Ovary (tissue), 9 donors: Measurements from ENCODE around the gene PRDX5. TPM values are rescaled to one million over a fixed set of nuclear protein-coding genes. Genes with fewer than 3 reads are reported as not detected.

Experiments
- DNase-seq, 5 donors: peaks; one replicate each; pipeline ENCODE4 v3.0.0-alpha.2; 2019 to 2020
- H3K27ac ChIP-seq, 2 donors: fragments of 200-600 bp; one replicate each; pipeline versions ENCODE4 v1.5.1 to v1.8.0; 2019 to 2022
- H3K27me3 ChIP-seq: fragments of 200-600 bp; one replicate; pipeline ENCODE4 v1.8.0; 2022
- H3K36me3 ChIP-seq: fragments of 200-600 bp; sonication (generic); one replicate; pipeline ENCODE4 v1.5.1; 2019
- H3K4me1 ChIP-seq: one replicate; pipeline ENCODE4 v1.8.1; 2013; ENCODE audit warnings: mild to moderate bottlenecking, moderate library complexity; ENCODE audit not compliant: insufficient read depth
- H3K4me3 ChIP-seq: fragments of 200-600 bp; sonication (generic); one replicate; pipeline ENCODE4 v1.5.1; 2017
- H3K9me3 ChIP-seq, 2 donors: fragments of 200-600 bp in 1 of 2; sonication (generic) in 1 of 2; one replicate each; pipeline versions ENCODE4 v1.5.1 to v1.8.1; 2013 to 2019; ENCODE audit warnings: mild to moderate bottlenecking in 1 of 2, moderate library complexity in 1 of 2
- EP300 ChIP-seq: sonication (generic); formaldehyde crosslinking; IDR thresholded peaks from one replicate; pipeline ENCODE4 v1.6.1; 2017; ENCODE audit warnings: antibody characterized with exemption
- POLR2A ChIP-seq: fragments of 450-650 bp; IDR thresholded peaks from one replicate; pipeline ENCODE4 v1.6.1; 2017; ENCODE audit warnings: antibody characterized with exemption, mild to moderate bottlenecking, moderate library complexity
- WGBS, 3 donors: extraction: QIAGEN DNeasy Blood & Tissue Kit in 1 of 3; methylation state at CpG; one replicate each; pipeline versions ENCODE4 v1.1.5 to v1.1.7; 2013 to 2017; 5-methylcytosine and 5-hydroxymethylcytosine counted together
- intact Hi-C, 4 donors: fragments of 100-400 bp; cut with DNase I; formaldehyde crosslinking; loops; one replicate each; pipeline versions ENCODE4 v1.11.0 to v1.15.1; 2022 to 2023
- polyA plus RNA-seq, 2 donors: library from polyadenylated mRNA; stranded (reverse); fragments of 200-250 nt in 1 of 2; fragments of 350-450 nt in 1 of 2; fragmentation: Illumina TruSeq in 1 of 2; extraction: RNeasy Lipid Tissue Mini Kit (QIAGEN cat#74804) in 1 of 2; gene quantifications; one replicate each; pipeline ENCODE4 v1.2.3, GENCODE V29; 2013 to 2014
- total RNA-seq, 7 donors: library from RNA; depleted of rRNA in 2 of 7; stranded (reverse); fragments of >200 nt in 2 of 7; fragmentation: NEBNext Ultra II Directional in 3 of 7; extraction: Animal tissue kit (Norgen Biotek cat#: 25700) in 3 of 7; gene quantifications; one replicate each; pipeline versions ENCODE4 v1.1.0 to v1.2.4, GENCODE V29; 2016 to 2023
- TF ChIP-seq, protein P1 (sequence below), 3 donors: fragments of 450-650 bp in 2 of 3; fragments of 200-600 bp in 1 of 3; IDR thresholded peaks; one replicate each; pipeline versions ENCODE4 v1.5.1 to v1.8.0; 2016 to 2022; ENCODE audit warnings: antibody characterized with exemption in 3 of 3, mild to moderate bottlenecking in 1 of 3
- donor health status: DM: no; HTN: no; CAD: no; lungs with moderate emphysema.
- donor health status: DM: no; HTN: no; CAD: no.
- donor health status: Bipolar disorder and iron deficiency.
- donor health status: DM: yes; HTN: yes; CAD: no.
- donor health status: DM: no; HTN: no; CAD: no.
- donor health status: DM: yes; HTN: yes; CAD: no.

The PRDX5 gene
- total and polyA plus RNA-seq, 9 donors: 160 to 400 (median 225) TPM

DNA sequence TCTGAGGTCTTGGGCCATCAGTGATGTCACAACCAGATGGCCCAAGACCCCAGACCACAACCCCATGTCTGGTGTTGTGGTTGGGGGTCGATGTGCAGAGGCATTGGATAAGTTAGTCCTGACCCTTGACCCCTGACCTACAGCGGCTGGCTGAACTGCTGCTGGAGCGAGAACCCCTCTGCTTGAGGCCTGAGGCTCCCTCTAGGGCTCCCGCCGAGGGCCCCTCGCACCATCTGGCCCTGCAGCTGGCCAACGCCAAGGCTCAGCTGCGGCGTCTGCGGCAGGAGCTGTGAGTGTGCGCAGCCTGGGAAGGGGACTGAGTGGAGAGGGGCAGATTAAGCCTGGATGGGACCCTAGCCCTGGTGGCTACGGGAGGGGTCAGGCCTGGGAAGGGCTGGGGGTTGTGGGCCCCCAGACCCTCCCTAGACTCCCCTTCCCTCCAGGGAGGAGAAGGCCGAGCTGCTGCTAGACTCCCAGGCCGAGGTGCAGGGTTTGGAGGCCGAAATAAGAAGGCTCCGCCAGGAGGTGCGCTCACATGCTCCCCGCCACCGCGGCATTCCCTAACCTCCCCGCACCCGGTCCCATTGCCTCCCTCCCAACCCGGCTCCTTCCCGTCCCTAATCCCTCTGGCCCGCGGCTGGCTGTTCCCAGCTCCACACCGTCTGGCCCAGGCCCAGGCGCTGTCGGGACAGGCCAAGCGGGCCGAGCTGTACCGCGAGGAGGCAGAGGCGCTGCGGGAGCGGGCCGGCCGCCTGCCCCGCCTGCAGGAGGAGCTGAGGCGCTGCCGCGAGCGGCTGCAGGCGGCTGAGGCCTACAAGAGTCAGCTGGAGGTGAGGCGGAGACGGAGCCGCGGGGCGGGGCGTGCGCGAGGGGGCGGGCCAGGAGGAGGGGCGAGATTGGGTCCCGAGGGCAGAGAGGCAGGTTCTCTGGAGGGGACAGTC is 24.2 kb downstream of the PRDX5 start:
- H3K27ac ChIP-seq: no peak overlapping the region
- no peaks in the 10 kb centered on the region for H3K9me3 ChIP-seq
- H3K4me3 ChIP-seq: peak overlapping the region; percentile 39
- WGBS, 3 donors: 14 to 22% (median 17%) methylated on average over 33 to 55 of the region's 55 CpGs
- H3K36me3 ChIP-seq: no peaks in the 10 kb centered on the region
- intact Hi-C loops: no loop called here
- DNase-seq: peak; percentile 83 to 92 (median 85)
- H3K27me3 ChIP-seq: no peaks in the 10 kb centered on the region
- H3K4me1 ChIP-seq: peaks cover 2% of the 10 kb centered on the region
- TF ChIP-seq, protein P1, sequence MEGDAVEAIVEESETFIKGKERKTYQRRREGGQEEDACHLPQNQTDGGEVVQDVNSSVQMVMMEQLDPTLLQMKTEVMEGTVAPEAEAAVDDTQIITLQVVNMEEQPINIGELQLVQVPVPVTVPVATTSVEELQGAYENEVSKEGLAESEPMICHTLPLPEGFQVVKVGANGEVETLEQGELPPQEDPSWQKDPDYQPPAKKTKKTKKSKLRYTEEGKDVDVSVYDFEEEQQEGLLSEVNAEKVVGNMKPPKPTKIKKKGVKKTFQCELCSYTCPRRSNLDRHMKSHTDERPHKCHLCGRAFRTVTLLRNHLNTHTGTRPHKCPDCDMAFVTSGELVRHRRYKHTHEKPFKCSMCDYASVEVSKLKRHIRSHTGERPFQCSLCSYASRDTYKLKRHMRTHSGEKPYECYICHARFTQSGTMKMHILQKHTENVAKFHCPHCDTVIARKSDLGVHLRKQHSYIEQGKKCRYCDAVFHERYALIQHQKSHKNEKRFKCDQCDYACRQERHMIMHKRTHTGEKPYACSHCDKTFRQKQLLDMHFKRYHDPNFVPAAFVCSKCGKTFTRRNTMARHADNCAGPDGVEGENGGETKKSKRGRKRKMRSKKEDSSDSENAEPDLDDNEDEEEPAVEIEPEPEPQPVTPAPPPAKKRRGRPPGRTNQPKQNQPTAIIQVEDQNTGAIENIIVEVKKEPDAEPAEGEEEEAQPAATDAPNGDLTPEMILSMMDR (IDR thresholded peaks at IDR 0.05): peak in 2 of 3 donors; percentile 37 to 47
- TF ChIP-seq POLR2A (no peak), EP300 (no peak)

DNA sequence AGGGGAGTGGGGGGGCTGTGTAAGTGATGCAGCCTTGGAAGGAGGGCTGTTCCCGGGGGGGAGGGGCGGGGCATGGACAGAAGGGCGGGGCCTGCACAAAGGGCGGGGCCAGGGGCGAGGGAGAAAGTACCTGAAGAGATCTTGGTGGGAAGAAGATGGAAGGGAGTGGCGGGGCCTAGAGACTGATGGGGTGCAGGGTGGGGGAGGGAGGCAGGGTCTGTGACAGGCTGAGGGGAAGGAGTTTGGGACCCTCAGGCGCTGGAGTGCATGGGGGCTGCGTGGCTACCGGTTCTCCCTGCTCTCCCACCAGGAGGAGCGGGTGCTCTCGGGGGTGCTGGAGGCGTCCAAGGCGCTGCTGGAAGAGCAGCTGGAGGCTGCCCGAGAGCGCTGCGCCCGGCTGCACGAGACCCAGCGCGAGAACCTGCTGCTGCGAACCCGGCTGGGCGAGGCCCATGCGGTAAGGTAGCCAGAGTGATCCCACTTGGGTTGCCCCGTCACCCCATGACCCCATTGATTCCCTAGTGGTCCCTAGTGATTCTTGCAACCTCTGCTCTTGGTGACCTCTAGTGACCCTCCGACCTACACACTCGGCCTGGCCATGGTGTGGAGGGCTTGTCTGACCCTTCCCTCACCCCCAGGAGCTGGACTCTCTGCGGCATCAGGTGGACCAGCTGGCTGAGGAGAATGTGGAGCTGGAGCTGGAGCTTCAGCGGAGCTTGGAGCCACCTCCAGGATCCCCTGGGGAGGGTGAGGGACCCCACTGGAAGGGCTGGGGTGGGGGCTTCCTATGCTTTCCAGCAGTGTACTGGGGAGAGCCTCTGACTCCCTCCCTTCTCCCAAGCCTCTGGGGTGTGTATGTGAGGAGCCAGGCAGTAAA is 25.2 kb downstream of the PRDX5 start:
- no peak overlapping the region for H3K27ac ChIP-seq
- peak in 1 of 5 donors; percentile 57 for DNase-seq
- H3K36me3 ChIP-seq: no peaks in the 10 kb centered on the region
- no peaks in the 10 kb centered on the region for H3K27me3 ChIP-seq
- intact Hi-C loops: no loop called here
- H3K4me3 ChIP-seq: peak overlapping the region; percentile 39
- no peak for TF ChIP-seq POLR2A
- TF ChIP-seq, protein P1 (IDR thresholded peaks at IDR 0.05): no peak
- no peak for TF ChIP-seq EP300
- no peaks in the 10 kb centered on the region for H3K9me3 ChIP-seq
- WGBS, 3 donors: 55 to 69% (median 60%) methylated on average over 25 to 29 of the region's 29 CpGs
- peaks cover 2% of the 10 kb centered on the region for H3K4me1 ChIP-seq

DNA sequence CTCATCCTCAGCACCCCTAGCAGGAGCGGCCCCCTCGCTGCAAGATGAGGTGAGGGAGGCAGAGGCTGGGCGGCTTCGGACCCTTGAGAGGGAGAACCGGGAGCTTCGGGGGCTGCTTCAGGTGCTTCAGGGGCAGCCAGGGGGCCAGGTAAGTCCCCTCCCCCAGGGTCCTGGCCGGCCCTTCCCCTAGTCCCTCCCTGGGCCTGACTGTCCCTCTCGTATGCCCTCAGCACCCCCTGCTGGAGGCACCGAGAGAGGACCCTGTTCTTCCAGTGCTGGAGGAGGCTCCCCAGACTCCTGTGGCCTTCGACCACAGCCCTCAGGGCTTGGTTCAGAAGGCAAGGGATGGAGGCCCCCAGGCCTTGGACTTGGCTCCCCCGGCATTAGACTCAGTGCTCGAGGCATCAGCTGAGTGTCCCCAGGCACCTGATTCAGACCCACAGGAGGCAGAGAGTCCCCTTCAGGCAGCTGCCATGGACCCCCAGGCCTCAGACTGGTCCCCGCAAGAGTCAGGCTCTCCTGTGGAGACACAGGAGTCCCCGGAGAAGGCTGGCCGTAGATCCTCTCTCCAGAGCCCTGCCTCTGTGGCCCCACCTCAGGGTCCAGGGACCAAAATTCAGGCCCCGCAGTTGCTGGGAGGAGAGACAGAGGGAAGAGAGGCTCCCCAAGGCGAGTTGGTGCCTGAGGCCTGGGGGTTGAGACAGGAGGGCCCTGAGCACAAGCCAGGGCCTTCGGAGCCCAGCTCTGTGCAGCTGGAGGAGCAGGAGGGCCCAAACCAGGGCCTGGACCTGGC is 26.0 kb downstream of the PRDX5 start:
- H3K36me3 ChIP-seq: no peaks in the 10 kb centered on the region
- H3K27me3 ChIP-seq: no peaks in the 10 kb centered on the region
- no peaks in the 10 kb centered on the region for H3K9me3 ChIP-seq
- TF ChIP-seq POLR2A (no peak), EP300 (no peak)
- TF ChIP-seq, protein P1 (IDR thresholded peaks at IDR 0.05): no peak
- WGBS, 3 donors: 81 to 89% (median 81%) methylated on average over 18 of the region's 18 CpGs
- intact Hi-C loops: no loop called here
- no peak for DNase-seq
- peaks cover 2% of the 10 kb centered on the region for H3K4me1 ChIP-seq
- H3K4me3 ChIP-seq: no peak overlapping the region
- H3K27ac ChIP-seq: no peak overlapping the region

DNA sequence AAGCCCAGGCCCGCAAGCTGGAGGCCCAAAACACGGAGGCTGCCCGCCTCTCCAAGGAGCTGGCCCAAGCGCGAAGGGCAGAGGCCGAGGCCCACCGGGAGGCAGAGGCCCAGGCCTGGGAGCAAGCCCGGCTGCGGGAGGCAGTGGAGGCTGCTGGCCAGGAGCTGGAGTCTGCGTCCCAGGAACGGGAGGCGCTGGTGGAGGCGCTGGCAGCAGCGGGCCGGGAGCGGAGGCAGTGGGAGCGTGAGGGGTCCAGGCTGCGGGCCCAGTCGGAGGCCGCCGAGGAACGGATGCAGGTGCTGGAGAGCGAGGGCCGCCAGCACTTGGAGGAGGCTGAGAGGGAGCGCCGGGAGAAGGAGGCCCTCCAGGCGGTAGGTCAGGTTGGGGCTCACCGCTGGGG is 26.9 kb downstream of the PRDX5 start:
- no peak for TF ChIP-seq EP300
- TF ChIP-seq POLR2A: no peak
- TF ChIP-seq, protein P1 (IDR thresholded peaks at IDR 0.05): no peak
- no peaks in the 10 kb centered on the region for H3K9me3 ChIP-seq
- no peak overlapping the region for H3K27ac ChIP-seq
- DNase-seq: no peak
- H3K4me1 ChIP-seq: peaks cover 2% of the 10 kb centered on the region
- 87 to 92% (median 90%) methylated on average over 28 of the region's 28 CpGs for WGBS, 3 donors
- no peaks in the 10 kb centered on the region for H3K27me3 ChIP-seq
- no peak overlapping the region for H3K4me3 ChIP-seq
- intact Hi-C loops: no loop called here
- no peaks in the 10 kb centered on the region for H3K36me3 ChIP-seq
